OCI-LY7 (cell line): ENCODE results near the gene LRRC66. TPM values are rescaled to one million over a fixed set of nuclear protein-coding genes. Genes with fewer than 3 reads are reported as not detected.

ENCODE experiments used
- BruUV-seq: library from RNA; stranded (reverse); fragments of 400-500 nt; replicated peaks from 2 replicates; lab custom pipeline; 2021; lab: Mats Ljungman, UMichigan
- CTCF ChIA-PET: fragments of 300-600 bp; sonication (Branson Sonifier 250); formaldehyde crosslinking; loops from one replicate; lab custom pipeline; 2022; ENCODE audit warnings: antibody characterized with exemption; ENCODE audit not compliant: unreplicated experiment; lab: Charles Lee
- POLR2A ChIA-PET: fragments of 300-600 bp; sonication (Branson Sonifier 250); formaldehyde crosslinking; loops from one replicate; lab custom pipeline; 2022; ENCODE audit warnings: antibody characterized with exemption; lab: Charles Lee
- DNase-seq: peaks from one replicate; pipeline ENCODE4 v3.0.0-alpha.2; 2015; ENCODE audit warnings: low spot score
- H2AFZ ChIP-seq: fragments of 200-600 bp; sonication (generic), shearing (Covaris generic); 2 replicates; pipeline ENCODE4 v1.6.1; 2014; ENCODE audit warnings: mild to moderate bottlenecking, antibody characterized with exemption, low read length, moderate library complexity
- H3K27ac ChIP-seq: fragments of 200-600 bp; sonication (generic); 2 replicates; pipeline ENCODE4 v1.5.1; 2014; ENCODE audit warnings: mixed run types, low read depth, mild to moderate bottlenecking, moderate library complexity, low read length, inconsistent platforms; ENCODE audit not compliant: poor library complexity, severe bottlenecking
- H3K36me3 ChIP-seq: fragments of 200-600 bp; sonication (generic); 2 replicates; pipeline ENCODE4 v1.6.1; 2014; ENCODE audit warnings: mild to moderate bottlenecking, antibody characterized with exemption, low read length, moderate library complexity, mixed read lengths; ENCODE audit not compliant: insufficient read depth
- H3K4me1 ChIP-seq: fragments of 200-600 bp; sonication (generic); 2 replicates; pipeline ENCODE4 v1.5.1; 2014; ENCODE audit warnings: mild to moderate bottlenecking, low read length; ENCODE audit not compliant: insufficient read depth, poor library complexity, severe bottlenecking
- H3K4me2 ChIP-seq: fragments of 200-600 bp; sonication (generic); 2 replicates; pipeline ENCODE4 v1.6.1; 2014; ENCODE audit warnings: mild to moderate bottlenecking, low read length
- H3K4me3 ChIP-seq: fragments of 200-600 bp; sonication (generic); 2 replicates; pipeline ENCODE4 v1.5.1; 2014; ENCODE audit warnings: mild to moderate bottlenecking, low read depth, low read length; ENCODE audit not compliant: poor library complexity, severe bottlenecking
- H3K79me2 ChIP-seq: fragments of 200-600 bp; sonication (generic); 2 replicates; pipeline ENCODE4 v1.6.1; 2016; ENCODE audit warnings: low read depth, mild to moderate bottlenecking, low read length, moderate library complexity, mixed read lengths; ENCODE audit not compliant: insufficient read depth
- H3K9me2 ChIP-seq: fragments of 200-600 bp; sonication (generic); 2 replicates; pipeline ENCODE4 v1.6.1; 2016; ENCODE audit warnings: mild to moderate bottlenecking, low read length, mixed read lengths; ENCODE audit not compliant: insufficient read depth
- H3K9me3 ChIP-seq: fragments of 200-600 bp; sonication (generic); 2 replicates; pipeline ENCODE4 v1.6.1; 2014; ENCODE audit warnings: mild to moderate bottlenecking, mixed run types, low read length, mixed read lengths
- H4K20me1 ChIP-seq: fragments of 200-600 bp; sonication (generic); 2 replicates; pipeline ENCODE4 v1.6.1; 2014; ENCODE audit warnings: mild to moderate bottlenecking, antibody characterized with exemption, low read length, moderate library complexity, mixed read lengths; ENCODE audit not compliant: insufficient read depth
- CTCF ChIP-seq: fragments of 200-600 bp; sonication (generic); conservative IDR thresholded peaks from 2 replicates; pipeline ENCODE4 v1.5.1; 2014; ENCODE audit warnings: mild to moderate bottlenecking, antibody characterized with exemption, low read length, moderate library complexity, mixed read lengths
- EZH2phosphoT487 ChIP-seq: fragments of 200-600 bp; sonication (generic); IDR thresholded peaks from 2 replicates; pipeline ENCODE4 v1.6.1; 2018; ENCODE audit warnings: low read depth, borderline replicate concordance, mild to moderate bottlenecking, mixed run types, antibody characterized with exemption, low read length, moderate library complexity, mixed read lengths
- intact Hi-C: fragments of 100-400 bp; cut with micrococcal nuclease; formaldehyde crosslinking; loops from one replicate; pipeline ENCODE4 v1.10.0; 2022; ENCODE audit not compliant: unreplicated experiment
- total RNA-seq, 2 experiments: library from RNA; depleted of rRNA in 1 of 2; stranded (reverse); fragments of >200 nt in 1 of 2; shearing (Covaris generic) in 1 of 2; gene quantifications; 2 replicates each; pipeline ENCODE4 v1.2.3, GENCODE V29; 2014 to 2022

LRRC66 gene
- total RNA-seq, 2 experiments from 2014 or later: 0.25 TPM

- peaks cover 17% of the 10 kb centered on the region for H3K4me1 ChIP-seq
- H4K20me1 ChIP-seq: no peaks in the 10 kb centered on the region
- ChIA-PET POLR2A (interaction anchor here (1.0 to 2.9 kb wide), 2 partner anchors 195 to 198 kb away, joined by 3 to 15 read pairs; partner anchors contain the start of gene DCUN1D4), CTCF (no interaction called here)
- no TSS peak for BruUV-seq
- H3K27ac ChIP-seq: peak overlapping the region; percentile 2
- peak overlapping the region; percentile 83 for H3K4me2 ChIP-seq
- peaks cover 18% of the 10 kb centered on the region; the same call in 1 of the 2 replicates for H3K79me2 ChIP-seq
- no peaks in the 10 kb centered on the region for H3K9me3 ChIP-seq
- peak overlapping the region; percentile 96 for H3K4me3 ChIP-seq
- intact Hi-C loops: loop anchor here (2.0 kb wide), 2 partner anchors 195 to 675 kb away; partner anchors contain the start of gene DCUN1D4
- peak; percentile 51 for DNase-seq
- no peaks in the 10 kb centered on the region for H3K9me2 ChIP-seq
- H2AFZ ChIP-seq: peak overlapping the region; percentile 85
- H3K36me3 ChIP-seq: no peaks in the 10 kb centered on the region; the same call in 1 of the 2 replicates
- TF ChIP-seq EZH2phosphoT487: no peak
- no peak for TF ChIP-seq CTCF
These were observed 17.5 kb upstream of the LRRC66 start for GRCh38 chr4:52037689-52038102.

GRCh38 chr4:52036886-52037530 is 16.8 kb upstream of the LRRC66 start:
- Histone ChIP-seq H3K79me2 (peaks cover 18% of the 10 kb centered on the region; the same call in 1 of the 2 replicates), H3K27ac (no peak overlapping the region), H3K4me2 (peak overlapping the region; percentile 83), H2AFZ (peak overlapping the region; percentile 85; the same call in 1 of the 2 replicates), H3K4me3 (peak overlapping the region; percentile 96), H3K36me3 (peaks cover 2% of the 10 kb centered on the region; the same call in 1 of the 2 replicates), H3K9me2 (no peaks in the 10 kb centered on the region), H3K4me1 (peaks cover 17% of the 10 kb centered on the region), H4K20me1 (no peaks in the 10 kb centered on the region), H3K9me3 (no peaks in the 10 kb centered on the region)
- BruUV-seq: no TSS peak
- CTCF ChIA-PET: no interaction called here
- intact Hi-C loops: loop anchor here (2.0 kb wide), 1 partner anchor 194 kb away; the partner anchor contains the start of gene DCUN1D4
- POLR2A ChIA-PET: interaction anchor here (0.5 to 2.9 kb wide), 6 partner anchors 9 to 208 kb away, joined by 3 to 15 read pairs (median 3); partner anchors contain the start of gene DCUN1D4
- DNase-seq: no peak
- TF ChIP-seq CTCF (no peak), EZH2phosphoT487 (no peak)

GRCh38 chr4:52035190-52035589 is 15.0 kb upstream of the LRRC66 start:
- TSS peak; percentile 36 for BruUV-seq
- Histone ChIP-seq H3K79me2 (peaks cover 18% of the 10 kb centered on the region; the same call in 1 of the 2 replicates), H2AFZ (no peak overlapping the region), H3K36me3 (peaks cover 20% of the 10 kb centered on the region), H3K9me3 (no peaks in the 10 kb centered on the region), H3K4me1 (peaks cover 17% of the 10 kb centered on the region), H3K4me2 (peak overlapping the region; percentile 83), H3K27ac (no peak overlapping the region), H4K20me1 (no peaks in the 10 kb centered on the region), H3K4me3 (no peak overlapping the region), H3K9me2 (no peaks in the 10 kb centered on the region)
- intact Hi-C loops: no loop called here
- no peak for DNase-seq
- TF ChIP-seq EZH2phosphoT487 (no peak), CTCF (no peak)
- ChIA-PET POLR2A (interaction anchor here (1.1 kb wide), 1 partner anchor 193 kb away, joined by 4 read pairs; the partner anchor contains the start of gene DCUN1D4), CTCF (no interaction called here)
